NCI-H2227 (cell line): ENCODE data around the gene SEH1L.
"Not testable (repeated sequence)": the region's sequence is repeated elsewhere in the genome, so short reads cannot be mapped to it uniquely, and the experiment has no call there.

Source experiments
- DNase-seq: peaks from one replicate; lab custom pipeline; 2025; ENCODE audit not compliant: unreplicated experiment; lab: John Stamatoyannopoulos, UW

SEH1L gene

GRCh38 chr18:12939162-12939561 is 8.6 kb upstream of the SEH1L start:
- DNase-seq, result no peak

GRCh38 chr18:12943215-12943614 is 4.6 kb upstream of the SEH1L start:
- no peak for DNase-seq

- no peak for DNase-seq
These were observed 3.1 kb upstream of the SEH1L start for GRCh38 chr18:12944709-12945108.

- DNase-seq, result peak; percentile 40
These were observed 1.1 kb upstream of the SEH1L start for GRCh38 chr18:12946549-12947284.

GRCh38 chr18:12948050-12948804 is 416 bp downstream of the SEH1L start:
- peak; percentile 96 for DNase-seq

- DNase-seq, result no peak
These were observed 10.7 kb downstream of the SEH1L start for GRCh38 chr18:12958478-12958877.

GRCh38 chr18:12960395-12960794 is 12.6 kb downstream of the SEH1L start:
- DNase-seq, result no peak

- DNase-seq, result peak; percentile 23
These were observed 13.1 kb downstream of the SEH1L start for GRCh38 chr18:12960853-12961397.

GRCh38 chr18:12963069-12963468 is 15.3 kb downstream of the SEH1L start:
- no peak for DNase-seq

GRCh38 chr18:12968115-12968514 is 20.3 kb downstream of the SEH1L start:
- no peak for DNase-seq

GRCh38 chr18:12968619-12969018 is 20.8 kb downstream of the SEH1L start:
- DNase-seq, result no peak

GRCh38 chr18:12973562-12974213 is 25.9 kb downstream of the SEH1L start:
- DNase-seq, result no peak

GRCh38 chr18:12975488-12975887 is 27.7 kb downstream of the SEH1L start:
- DNase-seq, result no peak

- no peak for DNase-seq
These were observed 28.5 kb downstream of the SEH1L start for GRCh38 chr18:12976305-12976704.

- DNase-seq, result not testable (repeated sequence)
These were observed 32.3 kb downstream of the SEH1L start for GRCh38 chr18:12980065-12980464.

- DNase-seq, result no peak
These were observed 41.7 kb downstream of the SEH1L start for GRCh38 chr18:12989397-12990122.

GRCh38 chr18:12990123-12990475 is 42.3 kb downstream of the SEH1L start:
- no peak for DNase-seq

- no peak for DNase-seq
These were observed 42.8 kb downstream of the SEH1L start for GRCh38 chr18:12990641-12990966.

GRCh38 chr18:12990967-12991820 is 43.4 kb downstream of the SEH1L start, which contains the start of gene CEP192:
Gene CEP192 (plus strand): TSS chr18:12991362. CDS start chr18:12999425, 8,063 bp downstream.
- DNase-seq, result peak; percentile 99

- no peak for DNase-seq
These were observed 44.0 kb downstream of the SEH1L start for GRCh38 chr18:12991821-12992179.
